GM12891 (cell line): ENCODE data around the gene C17orf50.

Source experiments
- PAX5 ChIP-seq: IDR thresholded peaks from 2 replicates; pipeline ENCODE4 v1.6.1; 2011; ENCODE audit warnings: low read length, moderate library complexity, mild to moderate bottlenecking; ENCODE audit not compliant: insufficient read depth, severe bottlenecking
- POLR2A ChIP-seq: IDR thresholded peaks from 2 replicates; pipeline ENCODE4 v1.6.1; 2011; ENCODE audit warnings: low read depth, low read length, control low read depth
- POLR2AphosphoS5 ChIP-seq: IDR thresholded peaks from 2 replicates; pipeline ENCODE4 v1.6.1; 2011; ENCODE audit warnings: low read depth, low read length, control low read depth
- POU2F2 ChIP-seq: IDR thresholded peaks from 2 replicates; pipeline ENCODE4 v1.6.1; 2011; ENCODE audit warnings: low read depth, mild to moderate bottlenecking, control low read depth, low read length, moderate library complexity
- SPI1 ChIP-seq: IDR thresholded peaks from 2 replicates; pipeline ENCODE4 v1.6.1; 2011; ENCODE audit warnings: low read depth, low read length, control low read depth
- TAF1 ChIP-seq: IDR thresholded peaks from 2 replicates; pipeline ENCODE4 v1.6.1; 2011; ENCODE audit warnings: low read depth, low read length, control low read depth

DNA sequence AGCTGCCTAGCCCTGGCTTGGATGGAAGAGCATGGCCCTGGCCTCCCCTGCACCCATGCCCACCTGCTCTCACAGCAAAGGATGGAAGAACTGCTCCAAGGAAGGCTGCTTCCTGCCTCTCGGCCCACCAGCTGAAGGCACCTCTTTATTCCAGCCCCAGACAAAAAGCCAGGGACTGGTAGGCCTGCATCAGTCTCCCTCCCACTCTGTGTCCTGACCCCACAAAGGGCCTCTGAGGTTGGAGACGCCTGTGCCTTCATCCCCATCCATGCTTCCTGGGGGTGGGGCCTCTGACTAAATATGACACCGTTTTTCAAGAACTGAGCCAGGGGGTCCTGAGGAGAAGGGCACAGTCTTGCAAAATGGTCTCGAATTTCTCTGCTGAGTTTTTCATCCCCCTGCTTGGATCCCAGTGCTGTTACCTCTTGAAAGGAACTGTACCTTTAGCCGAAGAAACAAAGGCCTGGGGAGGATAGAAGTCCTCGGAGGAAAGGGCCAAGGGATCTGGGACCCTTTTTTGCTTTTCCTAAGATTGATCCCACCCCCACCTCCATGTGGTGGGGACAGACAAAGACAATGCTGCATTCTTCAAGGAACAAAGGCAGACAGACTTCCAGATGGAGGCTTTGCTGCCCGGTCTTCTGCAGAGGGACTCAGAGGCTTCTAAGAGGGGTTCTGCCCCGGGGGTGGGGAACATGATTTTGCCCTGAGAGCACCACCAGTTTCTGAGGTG lies 5.2 kb downstream of the C17orf50 start:
- no peak for TF ChIP-seq POLR2A
- TF ChIP-seq PAX5: no peak
- no peak for TF ChIP-seq TAF1
- TF ChIP-seq POLR2AphosphoS5: no peak
- TF ChIP-seq POU2F2: no peak
- TF ChIP-seq SPI1: no peak
